IPS DF 6.9 (cell line): ENCODE measurements around the gene TMEM117.
"Not testable (repeated sequence)": the region's sequence is repeated elsewhere in the genome, so short reads cannot be mapped to it uniquely, and the experiment has no call there.

Experiments
- DNase-seq: peaks from one replicate; pipeline ENCODE4 v3.0.0-alpha.2; 2013; ENCODE audit warnings: low read depth, low spot score
- H3K27ac ChIP-seq: one replicate; pipeline ENCODE4 v1.5.1; 2013; ENCODE audit warnings: low read length, control low read depth
- H3K27me3 ChIP-seq: 2 replicates; pipeline ENCODE4 v1.6.1; 2013; ENCODE audit warnings: mild to moderate bottlenecking, low read length; ENCODE audit not compliant: control insufficient read depth, insufficient read depth
- H3K36me3 ChIP-seq: 2 replicates; pipeline ENCODE4 v1.6.1; 2013; ENCODE audit warnings: low read length; ENCODE audit not compliant: control insufficient read depth, insufficient read depth
- H3K4me1 ChIP-seq: 2 replicates; pipeline ENCODE4 v1.6.1; 2013; ENCODE audit warnings: low read length; ENCODE audit not compliant: control insufficient read depth, insufficient read depth
- H3K4me3 ChIP-seq: 2 replicates; pipeline ENCODE4 v1.5.1; 2013; ENCODE audit warnings: mild to moderate bottlenecking, low read length
- H3K9me3 ChIP-seq: 2 replicates; pipeline ENCODE4 v1.6.1; 2013; ENCODE audit warnings: low read length, inconsistent platforms; ENCODE audit not compliant: control insufficient read depth, insufficient read depth
- WGBS: extraction: QIAGEN DNeasy Blood & Tissue Kit; methylation state at CpG from one replicate; pipeline ENCODE4 v1.1.7; 2013; ENCODE audit warnings: mixed read lengths, missing lambda C conversion rate; ENCODE audit not compliant: insufficient read length, insufficient coverage; 5-methylcytosine and 5-hydroxymethylcytosine counted together

The TMEM117 gene

DNA sequence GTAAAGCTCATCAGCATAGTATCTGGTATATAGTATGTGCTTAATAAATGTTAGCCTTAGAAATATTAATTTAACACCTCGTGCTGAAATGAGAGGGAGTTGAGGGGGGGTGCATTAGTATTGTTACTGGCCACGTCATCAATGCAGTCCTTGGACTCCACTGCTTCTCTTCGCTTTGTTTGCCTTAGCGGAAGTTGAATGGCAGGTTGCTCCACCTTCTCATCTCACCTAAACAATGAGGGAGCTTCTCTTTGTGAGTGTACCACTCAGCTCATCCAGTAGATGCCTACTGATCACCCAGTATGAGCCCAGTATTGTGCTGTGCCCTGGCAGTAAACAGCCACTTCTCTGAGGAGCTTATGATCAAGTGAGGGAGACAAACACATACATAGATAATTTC, 4.5 kb downstream of the TMEM117 start:
- WGBS = no CpG with 5 or more reads among the region's 4 CpGs
- Histone ChIP-seq H3K36me3 (no peaks in the 10 kb centered on the region), H3K9me3 (no peaks in the 10 kb centered on the region), H3K4me3 (no peak overlapping the region), H3K27me3 (peaks cover 4% of the 10 kb centered on the region; the same call in 1 of the 2 replicates), H3K4me1 (no peaks in the 10 kb centered on the region; the same call in 1 of the 2 replicates), H3K27ac (no peak overlapping the region)
- DNase-seq = no peak

DNA sequence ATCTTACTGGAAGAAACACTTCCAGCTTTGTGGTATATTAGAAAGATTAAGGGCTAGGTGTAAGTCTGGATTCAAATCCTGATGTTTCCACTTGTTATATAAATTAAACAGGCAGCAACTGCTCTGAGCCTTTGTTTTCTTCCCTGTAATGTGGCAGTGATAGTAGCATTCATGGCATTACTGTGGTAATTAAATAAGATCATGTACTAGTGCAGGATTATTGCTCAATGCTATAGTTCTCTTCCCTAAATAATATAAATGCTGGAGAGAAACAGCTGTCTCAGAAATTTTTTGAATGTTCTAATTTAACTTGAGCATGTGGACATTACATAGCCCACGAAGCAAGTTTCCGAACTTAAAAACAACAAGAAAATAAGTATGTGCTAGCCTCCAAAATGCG, 5.4 kb downstream of the TMEM117 start:
- WGBS = no CpG with 5 or more reads among the region's 3 CpGs
- Histone ChIP-seq H3K9me3 (no peaks in the 10 kb centered on the region), H3K27ac (no peak overlapping the region), H3K4me1 (no peaks in the 10 kb centered on the region; the same call in 1 of the 2 replicates), H3K27me3 (peaks cover 2% of the 10 kb centered on the region; the same call in 1 of the 2 replicates), H3K36me3 (no peaks in the 10 kb centered on the region), H3K4me3 (no peak overlapping the region)
- no peak for DNase-seq

DNA sequence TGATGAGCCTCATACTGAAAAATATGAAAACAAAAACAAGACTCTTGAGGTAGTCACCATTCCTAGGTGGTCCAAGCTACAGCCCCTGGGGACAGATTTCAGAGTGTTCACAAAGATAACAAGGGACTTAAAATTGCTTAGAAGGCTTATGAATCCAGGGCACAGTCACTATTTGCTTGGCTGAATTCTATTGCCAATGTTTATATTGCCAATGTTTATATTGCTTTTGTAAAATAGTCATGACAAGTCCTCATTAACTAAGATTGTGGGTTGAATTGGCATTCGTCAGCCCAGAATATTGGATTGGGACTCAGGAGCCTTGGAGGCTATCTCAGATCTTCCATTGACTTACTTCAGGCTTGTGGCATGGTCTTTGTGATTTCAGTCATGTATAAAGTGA, 6.4 kb downstream of the TMEM117 start:
- Histone ChIP-seq H3K36me3 (no peaks in the 10 kb centered on the region), H3K27ac (no peak overlapping the region), H3K27me3 (no peaks in the 10 kb centered on the region), H3K9me3 (no peaks in the 10 kb centered on the region), H3K4me1 (no peaks in the 10 kb centered on the region; the same call in 1 of the 2 replicates), H3K4me3 (no peak overlapping the region)
- no CpG with 5 or more reads among the region's 1 CpG for WGBS
- DNase-seq = no peak

DNA sequence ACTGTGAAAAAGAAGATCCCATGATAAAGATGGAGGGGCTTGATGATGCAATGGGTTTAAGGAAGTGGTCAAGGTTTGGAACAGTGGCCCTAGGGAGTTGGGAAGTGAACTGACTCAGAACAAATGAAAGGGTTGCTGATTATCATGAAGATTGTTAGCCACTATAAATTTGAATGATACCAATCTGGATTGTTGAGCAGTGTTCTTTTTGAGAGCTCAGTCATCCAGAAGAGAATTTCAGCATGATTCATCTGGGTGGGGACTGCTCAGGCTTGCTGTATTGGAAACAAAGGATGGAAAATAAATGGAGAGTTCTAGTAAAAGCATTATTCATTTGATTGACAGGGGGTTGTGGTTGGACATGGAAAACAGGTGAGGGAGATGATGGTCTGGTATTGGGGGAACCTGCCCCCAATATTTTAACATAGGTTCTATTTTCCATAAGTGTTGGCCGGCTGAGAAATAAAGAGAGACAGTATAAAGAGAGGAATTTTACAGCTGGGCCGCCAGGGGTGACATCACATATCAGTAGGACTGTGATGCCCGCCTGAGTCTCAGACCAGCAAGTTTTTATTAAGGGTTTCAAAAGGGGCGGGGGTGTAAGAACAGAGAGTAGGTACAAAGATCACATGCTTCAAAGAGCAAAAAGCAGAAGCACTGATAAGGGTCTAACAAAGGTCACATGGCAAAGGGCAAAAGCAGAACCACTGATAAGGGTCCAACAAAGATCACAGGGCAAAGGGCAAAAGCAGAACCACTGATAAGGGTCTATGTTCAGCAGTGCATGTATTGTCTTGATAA, 11.7 kb downstream of the TMEM117 start:
- not testable (repeated sequence) for H3K4me3 ChIP-seq, DNase-seq, H3K9me3 ChIP-seq, H3K27me3 ChIP-seq, H3K27ac ChIP-seq, H3K4me1 ChIP-seq, H3K36me3 ChIP-seq
- no CpG with 5 or more reads among the region's 4 CpGs for WGBS

DNA sequence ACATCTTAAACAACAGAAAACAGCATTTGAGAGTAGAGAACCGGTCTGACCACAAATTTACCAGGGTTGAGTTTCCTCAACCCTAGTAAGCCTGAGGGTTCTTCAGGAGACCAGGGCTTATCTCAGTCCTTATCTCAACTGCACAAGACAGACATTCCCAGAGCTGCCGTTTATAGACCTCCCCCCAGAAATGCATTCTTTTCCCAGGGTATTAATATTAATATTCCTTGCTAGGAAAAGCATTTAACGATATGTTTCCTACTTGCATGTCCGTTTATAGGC, 12.3 kb downstream of the TMEM117 start:
- no CpG with 5 or more reads among the region's 4 CpGs for WGBS
- Histone ChIP-seq H3K4me3 (no peak overlapping the region), H3K9me3 (no peaks in the 10 kb centered on the region), H3K4me1 (no peaks in the 10 kb centered on the region), H3K27ac (no peak overlapping the region), H3K36me3 (no peaks in the 10 kb centered on the region), H3K27me3 (no peaks in the 10 kb centered on the region)
- DNase-seq = no peak

DNA sequence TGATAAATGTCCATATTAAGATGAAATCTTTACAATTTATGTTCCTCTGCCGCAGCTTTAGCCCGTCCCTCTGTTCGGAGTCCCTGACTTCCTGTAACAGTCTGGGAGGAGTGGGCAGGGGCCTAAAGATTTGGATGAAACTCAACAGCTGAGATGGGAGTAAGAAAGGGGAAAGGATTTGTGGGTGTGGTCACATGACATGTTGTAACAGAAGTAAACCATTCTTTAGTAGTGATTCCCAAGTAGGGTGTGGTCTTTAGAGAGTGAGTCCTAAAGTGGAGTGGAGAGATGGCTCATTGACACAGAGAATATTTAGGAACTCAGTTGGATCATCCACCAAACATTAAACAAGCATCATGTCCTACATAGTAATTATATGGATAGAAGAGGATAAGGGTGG, 12.9 kb downstream of the TMEM117 start:
- no peaks in the 10 kb centered on the region for H3K9me3 ChIP-seq
- H3K27ac ChIP-seq = no peak overlapping the region
- no peaks in the 10 kb centered on the region for H3K4me1 ChIP-seq
- WGBS = no CpG with 5 or more reads among the region's 3 CpGs
- no peaks in the 10 kb centered on the region for H3K36me3 ChIP-seq
- no peaks in the 10 kb centered on the region for H3K27me3 ChIP-seq
- no peak for DNase-seq
- no peak overlapping the region for H3K4me3 ChIP-seq

DNA sequence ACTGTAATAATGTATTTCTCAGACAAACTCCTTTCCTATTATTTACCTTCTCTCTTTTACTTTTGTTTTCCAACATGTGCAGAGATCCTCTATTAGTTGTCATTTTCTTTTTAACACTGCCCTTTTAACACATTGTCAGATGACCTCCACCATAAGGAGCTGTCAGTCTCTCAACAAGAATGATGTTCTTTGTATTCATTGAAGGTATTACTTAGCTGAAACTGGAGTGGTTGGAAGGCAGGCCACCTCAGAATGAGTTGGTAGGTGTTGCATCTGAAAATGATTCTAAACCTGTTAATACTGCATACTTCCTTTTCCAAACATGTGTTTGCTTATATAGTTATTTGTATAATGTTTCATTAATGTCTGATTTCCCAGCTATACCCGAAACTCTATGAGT, 16.9 kb downstream of the TMEM117 start:
- Histone ChIP-seq H3K4me1 (no peaks in the 10 kb centered on the region), H3K27me3 (no peaks in the 10 kb centered on the region), H3K4me3 (no peak overlapping the region), H3K27ac (no peak overlapping the region), H3K36me3 (no peaks in the 10 kb centered on the region), H3K9me3 (no peaks in the 10 kb centered on the region)
- no peak for DNase-seq
- no CpG with 5 or more reads among the region's 1 CpG for WGBS

DNA sequence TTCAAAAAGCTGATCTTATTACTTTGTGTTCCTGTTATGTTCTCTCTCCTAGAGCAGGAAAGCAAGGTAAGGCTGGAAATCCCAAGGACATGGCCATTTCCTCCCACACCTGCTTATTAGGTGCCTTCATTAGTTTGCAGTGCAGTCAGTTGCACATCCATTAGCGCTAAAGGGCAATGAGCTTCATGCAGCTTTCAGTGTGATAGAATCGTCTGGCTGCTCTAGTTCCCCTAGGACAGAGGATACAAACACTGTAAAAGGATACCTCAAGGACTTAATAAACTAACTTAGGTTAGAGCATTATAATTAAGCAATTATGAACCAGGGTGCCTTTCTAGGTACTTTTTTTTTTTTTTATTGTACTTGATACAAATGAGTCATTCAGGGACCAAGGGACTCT, 21.1 kb downstream of the TMEM117 start:
- DNase-seq = no peak
- H3K4me1 ChIP-seq = no peaks in the 10 kb centered on the region
- no peaks in the 10 kb centered on the region for H3K36me3 ChIP-seq
- H3K4me3 ChIP-seq = no peak overlapping the region
- no peaks in the 10 kb centered on the region for H3K9me3 ChIP-seq
- WGBS = no CpG with 5 or more reads among the region's 2 CpGs
- H3K27ac ChIP-seq = no peak overlapping the region
- H3K27me3 ChIP-seq = no peaks in the 10 kb centered on the region

DNA sequence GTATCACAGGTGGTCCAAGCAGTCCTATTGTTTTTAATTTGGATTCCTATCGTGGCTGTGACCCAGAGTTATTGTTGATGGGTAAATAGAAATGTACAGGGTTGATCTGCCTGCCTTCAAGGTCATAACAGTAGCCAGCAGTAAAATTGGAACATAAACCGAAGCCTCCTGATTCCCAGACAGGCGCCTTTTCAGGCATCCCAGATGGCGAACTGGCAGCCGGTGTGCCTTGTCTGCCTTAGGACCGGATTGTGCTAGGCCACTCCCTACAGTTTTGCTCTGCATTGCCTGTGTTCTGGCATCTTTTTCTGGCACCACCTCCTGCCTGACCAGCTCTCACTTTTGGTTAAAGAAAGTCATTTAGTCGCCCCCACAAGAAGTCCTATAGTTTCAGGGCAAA, 22.2 kb downstream of the TMEM117 start:
- DNase-seq = no peak
- H3K9me3 ChIP-seq = no peaks in the 10 kb centered on the region
- H3K4me3 ChIP-seq = no peak overlapping the region
- no peaks in the 10 kb centered on the region for H3K36me3 ChIP-seq
- no CpG with 5 or more reads among the region's 7 CpGs for WGBS
- no peaks in the 10 kb centered on the region for H3K27me3 ChIP-seq
- no peaks in the 10 kb centered on the region for H3K4me1 ChIP-seq
- no peak overlapping the region for H3K27ac ChIP-seq

DNA sequence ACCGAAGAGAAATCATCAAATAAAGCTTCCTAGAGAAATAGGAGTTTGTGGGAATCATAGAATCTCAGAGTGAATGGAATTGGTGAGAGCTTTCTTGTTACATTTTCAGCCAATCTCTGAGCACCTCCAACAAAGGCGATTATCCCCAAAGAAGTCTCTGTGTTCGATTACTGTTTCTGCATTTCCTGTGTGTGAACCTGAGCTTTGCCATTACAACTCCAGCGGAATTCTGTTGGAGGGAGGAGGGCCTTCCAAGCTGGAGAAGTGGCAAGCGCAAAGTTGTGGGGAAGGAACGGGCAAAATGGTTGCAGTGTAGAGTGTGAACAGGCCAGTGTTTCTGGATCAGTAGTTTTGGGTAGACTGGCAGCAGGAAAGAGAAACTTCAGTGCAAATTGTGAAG, 23.1 kb downstream of the TMEM117 start:
- Histone ChIP-seq H3K27me3 (no peaks in the 10 kb centered on the region), H3K9me3 (no peaks in the 10 kb centered on the region), H3K36me3 (no peaks in the 10 kb centered on the region), H3K4me1 (no peaks in the 10 kb centered on the region), H3K27ac (no peak overlapping the region), H3K4me3 (no peak overlapping the region)
- WGBS = no CpG with 5 or more reads among the region's 6 CpGs
- no peak for DNase-seq
